ENCODE data around the gene SLC35F3.

DNA sequence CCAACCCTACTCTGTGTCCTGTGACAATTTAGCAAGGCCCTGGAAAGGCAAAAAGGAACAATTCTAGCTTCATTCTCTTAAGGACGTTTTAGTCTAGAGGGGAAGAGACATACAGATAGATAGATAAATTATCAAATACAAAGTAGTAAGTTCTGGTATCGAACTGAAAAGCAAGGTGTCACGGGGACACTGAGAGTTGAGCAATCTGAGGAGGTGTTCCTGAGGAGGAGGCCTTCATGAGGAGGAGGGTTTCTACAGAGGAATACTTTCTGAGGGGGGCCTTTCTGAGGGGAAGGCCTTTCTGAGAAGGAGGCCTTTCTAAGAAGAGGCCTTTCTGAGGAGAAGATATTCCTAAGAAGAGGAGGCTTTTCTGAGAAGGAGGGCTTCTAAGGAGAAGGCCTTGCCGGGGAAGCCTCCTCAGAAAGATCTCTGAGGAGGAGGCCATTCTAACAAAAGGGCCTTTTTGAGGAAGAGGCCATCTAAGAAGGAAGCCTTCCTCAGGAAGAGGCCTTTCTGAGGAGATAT is 312.9 kb downstream of the SLC35F3 start:
- no peak for TF ChIP-seq CTCF (IDR thresholded peaks at IDR 0.05)
- TF ChIP-seq EP300 (IDR thresholded peaks at IDR 0.05), result no peak
- TF ChIP-seq POLR2A (IDR thresholded peaks at IDR 0.05), result no peak
- no peak for TF ChIP-seq POLR2AphosphoS5 (IDR thresholded peaks at IDR 0.05)
